Measurements from ENCODE around the gene CABP4.

CABP4 gene

GRCh38 chr11:67410984-67411784 is 44.0 kb upstream of the CABP4 start:
- Histone ChIP-seq H3K9me3 (ENCODE audit: low read length) (no peaks in the 10 kb centered on the region), H3K27me3 (ENCODE audit: insufficient read depth, low read length) (peaks cover 3% of the 10 kb centered on the region; the same call in 1 of the 2 replicates), H3K79me2 (ENCODE audit: insufficient read depth, low read length) (no peaks in the 10 kb centered on the region), H3K4me1 (ENCODE audit: insufficient read depth, low read length, severe bottlenecking) (peaks cover 71% of the 10 kb centered on the region), H3K9me2 (ENCODE audit: low read depth, low read length) (no peaks in the 10 kb centered on the region), H3K36me3 (ENCODE audit: insufficient read depth, low read length) (peaks cover 17% of the 10 kb centered on the region; the same call in 1 of the 2 replicates), H2AFZ (ENCODE audit: low read length) (no peak overlapping the region), H3K4me2 (ENCODE audit: low read length) (no peak overlapping the region; the same call in 1 of the 2 replicates), H3F3A (ENCODE audit: insufficient read depth, low read length) (no peaks in the 10 kb centered on the region), H3K4me3 (ENCODE audit: low read depth, low read length, poor library complexity, severe bottlenecking) (no peak overlapping the region), H3K27ac (ENCODE audit: low read depth, low read length, poor library complexity, severe bottlenecking) (no peak overlapping the region), H4K20me1 (ENCODE audit: insufficient read depth, low read length) (no peaks in the 10 kb centered on the region), H3K9ac (ENCODE audit: low read length) (no peak overlapping the region; the same call in 1 of the 2 replicates)
- TF ChIP-seq CTCF (IDR thresholded peaks at IDR 0.05; ENCODE audit: low read length) (no peak), EZH2 (IDR thresholded peaks at IDR 0.05; ENCODE audit: borderline replicate concordance, low read length) (no peak)

- H3K36me3 ChIP-seq (ENCODE audit: insufficient read depth, low read length) = peaks cover 14% of the 10 kb centered on the region; the same call in 1 of the 2 replicates
- no peaks in the 10 kb centered on the region for H3F3A ChIP-seq (ENCODE audit: insufficient read depth, low read length)
- peaks cover 71% of the 10 kb centered on the region for H3K4me1 ChIP-seq (ENCODE audit: insufficient read depth, low read length, severe bottlenecking)
- no peak for TF ChIP-seq EZH2 (IDR thresholded peaks at IDR 0.05; ENCODE audit: borderline replicate concordance, low read length)
- TF ChIP-seq CTCF (IDR thresholded peaks at IDR 0.05; ENCODE audit: low read length) = no peak
- H3K27ac ChIP-seq (ENCODE audit: low read depth, low read length, poor library complexity, severe bottlenecking) = no peak overlapping the region
- no peaks in the 10 kb centered on the region for H4K20me1 ChIP-seq (ENCODE audit: insufficient read depth, low read length)
- H2AFZ ChIP-seq (ENCODE audit: low read length) = no peak overlapping the region
- H3K27me3 ChIP-seq (ENCODE audit: insufficient read depth, low read length) = peaks cover 3% of the 10 kb centered on the region; the same call in 1 of the 2 replicates
- H3K9ac ChIP-seq (ENCODE audit: low read length) = no peak overlapping the region; the same call in 1 of the 2 replicates
- no peaks in the 10 kb centered on the region for H3K79me2 ChIP-seq (ENCODE audit: insufficient read depth, low read length)
- H3K9me3 ChIP-seq (ENCODE audit: low read length) = no peaks in the 10 kb centered on the region
- H3K9me2 ChIP-seq (ENCODE audit: low read depth, low read length) = no peaks in the 10 kb centered on the region
- H3K4me3 ChIP-seq (ENCODE audit: low read depth, low read length, poor library complexity, severe bottlenecking) = no peak overlapping the region
- no peak overlapping the region; the same call in 1 of the 2 replicates for H3K4me2 ChIP-seq (ENCODE audit: low read length)
Observed at GRCh38 chr11:67411785-67412152, 43.4 kb upstream of the CABP4 start.

GRCh38 chr11:67412495-67413179 is 42.5 kb upstream of the CABP4 start:
- H3K4me1 ChIP-seq (ENCODE audit: insufficient read depth, low read length, severe bottlenecking) = peaks cover 69% of the 10 kb centered on the region
- no peaks in the 10 kb centered on the region for H3K9me3 ChIP-seq (ENCODE audit: low read length)
- H3K79me2 ChIP-seq (ENCODE audit: insufficient read depth, low read length) = no peaks in the 10 kb centered on the region
- no peak overlapping the region for H3K9ac ChIP-seq (ENCODE audit: low read length)
- H4K20me1 ChIP-seq (ENCODE audit: insufficient read depth, low read length) = no peaks in the 10 kb centered on the region
- H3K27ac ChIP-seq (ENCODE audit: low read depth, low read length, poor library complexity, severe bottlenecking) = no peak overlapping the region
- peaks cover 3% of the 10 kb centered on the region; the same call in 1 of the 2 replicates for H3K27me3 ChIP-seq (ENCODE audit: insufficient read depth, low read length)
- H3K9me2 ChIP-seq (ENCODE audit: low read depth, low read length) = no peaks in the 10 kb centered on the region
- H3K4me2 ChIP-seq (ENCODE audit: low read length) = no peak overlapping the region
- H3F3A ChIP-seq (ENCODE audit: insufficient read depth, low read length) = no peaks in the 10 kb centered on the region
- H2AFZ ChIP-seq (ENCODE audit: low read length) = no peak overlapping the region
- peaks cover 14% of the 10 kb centered on the region; the same call in 1 of the 2 replicates for H3K36me3 ChIP-seq (ENCODE audit: insufficient read depth, low read length)
- H3K4me3 ChIP-seq (ENCODE audit: low read depth, low read length, poor library complexity, severe bottlenecking) = no peak overlapping the region
- TF ChIP-seq CTCF (IDR thresholded peaks at IDR 0.05; ENCODE audit: low read length) (no peak), EZH2 (IDR thresholded peaks at IDR 0.05; ENCODE audit: borderline replicate concordance, low read length) (no peak)
